IMR-90 (cell line): ENCODE results near the gene SUN1. TPM values are rescaled to one million over a fixed set of nuclear protein-coding genes. Genes with fewer than 3 reads are reported as not detected.

Source experiments
- ATAC-seq: fragments of 200-7000 bp; cut with Tn5 transposase; 2 replicates; pipeline ENCODE4 v1.9.1; 2020; ENCODE audit warnings: low read depth, mild to moderate bottlenecking, moderate library complexity
- BruUV-seq: library from RNA; stranded (reverse); fragments of 400-500 nt; replicated peaks from 2 replicates; lab custom pipeline; 2021; lab: Mats Ljungman, UMichigan
- CTCF ChIA-PET: fragments of 300-600 bp; formaldehyde crosslinking; extraction: SDS; loops from one replicate; lab custom pipeline; 2021; ENCODE audit warnings: antibody characterized with exemption; lab: Yijun Ruan, JAX
- POLR2A ChIA-PET: fragments of 300-600 bp; sonication (Branson Sonifier 250); formaldehyde crosslinking; loops from one replicate; lab custom pipeline; 2022; ENCODE audit warnings: antibody characterized with exemption; ENCODE audit not compliant: unreplicated experiment; lab: Charles Lee
- DNase-seq: peaks from one replicate; pipeline ENCODE4 v3.0.0; 2013
- H2AFZ ChIP-seq: replicated peaks from 2 replicates; pipeline ENCODE3; 2013; ENCODE audit warnings: low read length, mild to moderate bottlenecking; ENCODE audit not compliant: poor library complexity
- H2AK5ac ChIP-seq: 2 replicates; pipeline ENCODE4 v1.6.1; 2013; ENCODE audit warnings: low read depth, low read length, inconsistent platforms
- H2AK9ac ChIP-seq: replicated peaks from 2 replicates; pipeline ENCODE3; 2013; ENCODE audit warnings: mild to moderate bottlenecking, low read depth, low read length, moderate library complexity; ENCODE audit not compliant: poor library complexity
- H2BK120ac ChIP-seq: 2 replicates; pipeline ENCODE4 v1.6.1; 2013; ENCODE audit warnings: low read depth, low read length, inconsistent platforms
- H2BK15ac ChIP-seq: 3 replicates; pipeline ENCODE4 v1.6.1; 2013; ENCODE audit warnings: low read depth, low read length, inconsistent platforms
- H2BK20ac ChIP-seq: 2 replicates; pipeline ENCODE4 v1.6.1; 2013; ENCODE audit warnings: low read depth, mild to moderate bottlenecking, inconsistent platforms, low read length, moderate library complexity
- H2BK5ac ChIP-seq: 2 replicates; pipeline ENCODE4 v1.6.1; 2013; ENCODE audit warnings: mild to moderate bottlenecking, low read depth, low read length, inconsistent platforms; ENCODE audit not compliant: poor library complexity, severe bottlenecking
- H3K14ac ChIP-seq: replicated peaks from 2 replicates; pipeline ENCODE4 v1.6.1; 2013; ENCODE audit warnings: low read depth, low read length, inconsistent platforms
- H3K18ac ChIP-seq: 2 replicates; pipeline ENCODE4 v1.6.1; 2013; ENCODE audit warnings: low read depth, low read length, control low read depth
- H3K23ac ChIP-seq: 2 replicates; pipeline ENCODE4 v1.6.1; 2013; ENCODE audit warnings: low read depth, low read length, inconsistent platforms
- H3K27ac ChIP-seq: 2 replicates; pipeline ENCODE4 v1.5.1; 2013; ENCODE audit warnings: mild to moderate bottlenecking, control low read depth, low read length; ENCODE audit not compliant: insufficient read depth
- H3K27me3 ChIP-seq: 2 replicates; pipeline ENCODE4 v1.6.1; 2013; ENCODE audit warnings: low read length; ENCODE audit not compliant: control insufficient read depth, insufficient read depth
- H3K36me3 ChIP-seq: 2 replicates; pipeline ENCODE4 v1.6.1; 2013; ENCODE audit warnings: low read length, mixed read lengths; ENCODE audit not compliant: control insufficient read depth, insufficient read depth
- H3K4ac ChIP-seq: 2 replicates; pipeline ENCODE4 v1.6.1; 2013; ENCODE audit warnings: low read depth, low read length, inconsistent platforms
- H3K4me1 ChIP-seq: 2 replicates; pipeline ENCODE4 v1.6.1; 2013; ENCODE audit warnings: low read length, mixed read lengths; ENCODE audit not compliant: control insufficient read depth, insufficient read depth
- H3K4me2 ChIP-seq: 2 replicates; pipeline ENCODE4 v1.6.1; 2013; ENCODE audit warnings: low read depth, mild to moderate bottlenecking, control low read depth, low read length, moderate library complexity
- H3K4me3 ChIP-seq: 2 replicates; pipeline ENCODE4 v1.5.1; 2013; ENCODE audit warnings: low read depth, mild to moderate bottlenecking, control low read depth, low read length, moderate library complexity; ENCODE audit not compliant: insufficient read depth
- H3K56ac ChIP-seq: 2 replicates; pipeline ENCODE4 v1.6.1; 2013; ENCODE audit warnings: low read length, inconsistent platforms; ENCODE audit not compliant: insufficient read depth; ENCODE audit errors: extremely low read depth
- H3K79me1 ChIP-seq, 2 experiments: 2 replicates each; pipeline ENCODE4 v1.6.1; 2013; ENCODE audit warnings: low read length in 2 of 2, inconsistent platforms in 1 of 2, low read depth in 1 of 2
- H3K9ac ChIP-seq: 2 replicates; pipeline ENCODE4 v1.6.1; 2013; ENCODE audit warnings: low read depth, low read length, control low read depth
- H3K9me1 ChIP-seq: 2 replicates; pipeline ENCODE4 v1.6.1; 2013; ENCODE audit warnings: low read length, inconsistent platforms; ENCODE audit not compliant: insufficient read depth
- H3K9me3 ChIP-seq: 2 replicates; pipeline ENCODE4 v1.6.1; 2013; ENCODE audit warnings: low read length; ENCODE audit not compliant: control insufficient read depth, insufficient read depth
- H4K20me1 ChIP-seq: 2 replicates; pipeline ENCODE4 v1.6.1; 2013; ENCODE audit warnings: low read length, inconsistent platforms; ENCODE audit not compliant: insufficient read depth
- H4K5ac ChIP-seq: 2 replicates; pipeline ENCODE4 v1.6.1; 2013; ENCODE audit warnings: mild to moderate bottlenecking, low read depth, low read length, control low read depth
- H4K8ac ChIP-seq, 2 experiments: 2 replicates each; pipeline ENCODE4 v1.6.1; 2013; ENCODE audit warnings: low read depth in 2 of 2, low read length in 2 of 2, control low read depth in 1 of 2, inconsistent platforms in 1 of 2
- H4K91ac ChIP-seq: 2 replicates; pipeline ENCODE4 v1.6.1; 2013; ENCODE audit warnings: low read depth, low read length, inconsistent platforms; ENCODE audit not compliant: insufficient read depth
- BHLHE40 ChIP-seq: fragments of 150-350 bp; IDR thresholded peaks from 2 replicates; pipeline ENCODE4 v1.6.1; 2016; ENCODE audit warnings: mild to moderate bottlenecking, low read depth, low read length
- CHD1 ChIP-seq: IDR thresholded peaks from 2 replicates; pipeline ENCODE4 v1.6.1; 2012; ENCODE audit warnings: low read depth, low read length, improper control_type of control experiment
- FOS ChIP-seq: fragments of 150-350 bp; IDR thresholded peaks from 2 replicates; pipeline ENCODE4 v1.6.1; 2016; ENCODE audit warnings: low read depth, low read length
- MAFK ChIP-seq: IDR thresholded peaks from 2 replicates; pipeline ENCODE4 v1.6.1; 2012; ENCODE audit warnings: low read depth, low read length, improper control_type of control experiment
- MAZ ChIP-seq: IDR thresholded peaks from 2 replicates; pipeline ENCODE4 v1.6.1; 2012; ENCODE audit warnings: low read depth, mild to moderate bottlenecking, low read length, improper control_type of control experiment, moderate library complexity, borderline replicate concordance
- MXI1 ChIP-seq: IDR thresholded peaks from 2 replicates; pipeline ENCODE4 v1.6.1; 2012; ENCODE audit warnings: low read depth, mild to moderate bottlenecking, low read length, moderate library complexity, borderline replicate concordance
- NFE2L2 ChIP-seq: fragments of 150-350 bp; IDR thresholded peaks from 2 replicates; pipeline ENCODE4 v1.6.1; 2016; ENCODE audit warnings: low read depth, mild to moderate bottlenecking, low read length
- POLR2A ChIP-seq: IDR thresholded peaks from 2 replicates; pipeline ENCODE4 v1.6.1; 2012; ENCODE audit warnings: mild to moderate bottlenecking, low read depth, low read length
- RAD21 ChIP-seq: IDR thresholded peaks from 2 replicates; pipeline ENCODE4 v1.6.1; 2012; ENCODE audit warnings: low read length, improper control_type of control experiment
- RCOR1 ChIP-seq: IDR thresholded peaks from 2 replicates; pipeline ENCODE4 v1.6.1; 2012; ENCODE audit warnings: mild to moderate bottlenecking, low read length, improper control_type of control experiment; ENCODE audit not compliant: insufficient replicate concordance
- SMC3 ChIP-seq: fragments of 150-350 bp; IDR thresholded peaks from 2 replicates; pipeline ENCODE4 v1.6.1; 2016; ENCODE audit warnings: low read depth, mild to moderate bottlenecking, antibody characterized with exemption, low read length, moderate library complexity
- USF2 ChIP-seq: fragments of 150-350 bp; IDR thresholded peaks from 2 replicates; pipeline ENCODE4 v1.6.1; 2017; ENCODE audit warnings: mild to moderate bottlenecking, antibody characterized with exemption, low read length, low read depth
- WGBS, 2 experiments: methylation state at CpG; one replicate each; pipeline versions ENCODE4 v1.1.5 to v1.1.7; 2013; ENCODE audit warnings: missing lambda C conversion rate in 2 of 2; ENCODE audit not compliant: insufficient read length in 1 of 2; ENCODE audit errors: extremely low coverage in 2 of 2; 5-methylcytosine and 5-hydroxymethylcytosine counted together
- dilution Hi-C: fragments of 300-500 bp; cut with HindIII; formaldehyde crosslinking; loops from one replicate; pipeline ENCODE4 v1.14.3; 2018; ENCODE audit warnings: low sequenced_read_pairs; ENCODE audit not compliant: unreplicated experiment
- in situ Hi-C: fragments of 300-500 bp; cut with MboI; formaldehyde crosslinking; loops from 3 replicates; pipeline ENCODE4 v1.14.3; 2019; ENCODE audit warnings: low sequenced_read_pairs, inconsistent platforms, mixed read lengths
- intact Hi-C: fragments of 100-400 bp; cut with micrococcal nuclease; formaldehyde crosslinking; loops from 2 replicates; pipeline ENCODE4 v1.10.0; 2022
- polyA plus RNA-seq, 3 experiments: library from polyadenylated mRNA; depleted of rRNA; stranded (reverse); fragments of >200 nt; gene quantifications; 2 replicates each; pipeline ENCODE4 v1.2.3, GENCODE V29; 2012; ENCODE audit warnings: low replicate concordance in 1 of 3
- total RNA-seq: library from RNA; depleted of rRNA; stranded (reverse); fragments of >200 nt; gene quantifications from 2 replicates; pipeline ENCODE4 v1.2.3, GENCODE V29; 2012
- TF ChIP-seq, protein P1 (sequence below): conservative IDR thresholded peaks from 2 replicates; pipeline ENCODE4 v1.5.1; 2012; ENCODE audit warnings: mild to moderate bottlenecking, low read depth, low read length, improper control_type of control experiment
- TF ChIP-seq, protein P2 (sequence below): fragments of 150-350 bp; IDR thresholded peaks from 2 replicates; pipeline ENCODE4 v1.6.1; 2016; ENCODE audit warnings: low read depth, mild to moderate bottlenecking, low read length, moderate library complexity, borderline replicate concordance

Gene SUN1
- total and polyA plus RNA-seq, 2 of the 4 experiments (the other 2 are of a cell fraction): 113 to 239 TPM

DNA sequence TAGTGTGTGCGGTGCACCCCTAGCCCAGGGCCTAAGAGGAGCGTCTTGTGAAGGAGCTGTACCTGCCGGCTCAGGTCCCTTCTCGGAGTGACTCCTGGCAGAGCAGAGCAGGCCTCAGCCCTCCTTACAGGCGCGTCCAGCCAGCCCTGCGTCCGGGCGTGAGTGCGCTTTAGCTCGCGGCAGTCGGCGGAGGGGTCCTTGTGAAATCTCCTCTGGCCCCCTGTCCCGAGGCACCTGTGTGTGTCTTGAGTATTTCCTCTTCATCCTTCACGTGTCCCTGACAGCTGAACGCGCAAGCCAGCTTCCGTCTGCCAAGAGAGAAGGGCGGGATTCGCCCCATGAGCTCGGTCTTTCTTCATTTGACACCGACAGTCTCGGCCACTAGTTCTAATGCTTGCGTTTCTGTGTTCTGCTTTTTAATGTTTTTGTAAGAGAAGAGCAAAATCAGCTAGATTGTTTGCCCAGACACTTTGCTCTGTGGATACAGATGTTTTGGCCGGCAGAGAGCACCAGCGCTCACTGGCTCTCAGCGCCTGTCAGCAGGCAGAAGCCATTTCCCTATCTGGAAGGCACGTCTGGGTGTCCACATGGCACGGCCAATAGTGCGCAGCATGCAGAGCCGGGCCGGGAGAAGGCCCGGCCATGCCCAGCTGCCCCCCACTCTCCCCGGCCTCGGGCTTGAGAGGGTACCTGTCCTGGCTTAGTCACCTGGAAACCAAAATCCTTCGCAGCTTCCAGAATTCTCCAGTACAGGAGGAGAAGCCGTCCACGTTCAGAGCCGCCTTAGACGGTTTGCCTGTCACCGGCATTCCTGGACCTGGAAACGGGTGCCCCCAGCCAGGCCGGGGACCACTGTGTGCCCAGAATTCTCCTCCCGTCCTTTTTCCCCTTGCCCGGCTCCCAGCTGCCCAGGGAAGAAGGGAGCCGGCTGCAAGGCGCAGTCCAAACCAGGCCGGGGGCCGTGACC is 51.1 kb downstream of the SUN1 start:
- Histone ChIP-seq H3K4me1 (no peaks in the 10 kb centered on the region), H3K4me3 (no peak overlapping the region), H3K56ac (no peak overlapping the region), H3K4ac (no peak overlapping the region), H3K36me3 (peaks cover 21% of the 10 kb centered on the region), H4K8ac (no peak overlapping the region), H3K23ac (no peak overlapping the region), H2AK5ac (no peak overlapping the region), H2AK9ac (no peak overlapping the region), H2AFZ (no peak overlapping the region), H3K9ac (no peak overlapping the region), H2BK15ac (no peak overlapping the region), H3K27ac (no peak overlapping the region), H4K5ac (no peak overlapping the region), H3K14ac (no peak overlapping the region), H3K79me1 (peaks cover 4 to 81% of the 10 kb centered on the region in 2 experiments), H4K91ac (no peak overlapping the region), H3K4me2 (no peak overlapping the region), H2BK5ac (no peak overlapping the region), H2BK20ac (no peak overlapping the region), H2BK120ac (no peak overlapping the region), H3K9me1 (peaks cover 9% of the 10 kb centered on the region), H3K18ac (no peak overlapping the region), H3K27me3 (no peaks in the 10 kb centered on the region), H4K20me1 (peaks cover 71% of the 10 kb centered on the region), H3K9me3 (no peaks in the 10 kb centered on the region)
- no TSS peak for BruUV-seq
- in situ Hi-C loops (no loop called here), dilution Hi-C loops (no loop called here), intact Hi-C loops (no loop called here)
- POLR2A ChIA-PET: no interaction called here
- CTCF ChIA-PET: no interaction called here
- WGBS, 2 experiments: 82% methylated on average over 26 of the region's 50 CpGs; no CpG with 5 or more reads in 1 of the 2 experiments
- DNase-seq (no peak), ATAC-seq (no peak)
- TF ChIP-seq MAZ (no peak), CHD1 (no peak), POLR2A (no peak), FOS (no peak), NFE2L2 (no peak), RAD21 (no peak), RCOR1 (no peak), MAFK (no peak), SMC3 (no peak), USF2 (no peak), BHLHE40 (no peak), MXI1 (no peak)
- TF ChIP-seq, protein P1, sequence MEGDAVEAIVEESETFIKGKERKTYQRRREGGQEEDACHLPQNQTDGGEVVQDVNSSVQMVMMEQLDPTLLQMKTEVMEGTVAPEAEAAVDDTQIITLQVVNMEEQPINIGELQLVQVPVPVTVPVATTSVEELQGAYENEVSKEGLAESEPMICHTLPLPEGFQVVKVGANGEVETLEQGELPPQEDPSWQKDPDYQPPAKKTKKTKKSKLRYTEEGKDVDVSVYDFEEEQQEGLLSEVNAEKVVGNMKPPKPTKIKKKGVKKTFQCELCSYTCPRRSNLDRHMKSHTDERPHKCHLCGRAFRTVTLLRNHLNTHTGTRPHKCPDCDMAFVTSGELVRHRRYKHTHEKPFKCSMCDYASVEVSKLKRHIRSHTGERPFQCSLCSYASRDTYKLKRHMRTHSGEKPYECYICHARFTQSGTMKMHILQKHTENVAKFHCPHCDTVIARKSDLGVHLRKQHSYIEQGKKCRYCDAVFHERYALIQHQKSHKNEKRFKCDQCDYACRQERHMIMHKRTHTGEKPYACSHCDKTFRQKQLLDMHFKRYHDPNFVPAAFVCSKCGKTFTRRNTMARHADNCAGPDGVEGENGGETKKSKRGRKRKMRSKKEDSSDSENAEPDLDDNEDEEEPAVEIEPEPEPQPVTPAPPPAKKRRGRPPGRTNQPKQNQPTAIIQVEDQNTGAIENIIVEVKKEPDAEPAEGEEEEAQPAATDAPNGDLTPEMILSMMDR: no peak
- TF ChIP-seq, protein P2, sequence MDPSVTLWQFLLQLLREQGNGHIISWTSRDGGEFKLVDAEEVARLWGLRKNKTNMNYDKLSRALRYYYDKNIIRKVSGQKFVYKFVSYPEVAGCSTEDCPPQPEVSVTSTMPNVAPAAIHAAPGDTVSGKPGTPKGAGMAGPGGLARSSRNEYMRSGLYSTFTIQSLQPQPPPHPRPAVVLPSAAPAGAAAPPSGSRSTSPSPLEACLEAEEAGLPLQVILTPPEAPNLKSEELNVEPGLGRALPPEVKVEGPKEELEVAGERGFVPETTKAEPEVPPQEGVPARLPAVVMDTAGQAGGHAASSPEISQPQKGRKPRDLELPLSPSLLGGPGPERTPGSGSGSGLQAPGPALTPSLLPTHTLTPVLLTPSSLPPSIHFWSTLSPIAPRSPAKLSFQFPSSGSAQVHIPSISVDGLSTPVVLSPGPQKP: no peak
